HEK293T (cell line): ENCODE results near the gene ACVR1.

Source experiments
- ARNT ChIP-seq: fragments of 450-650 bp; IDR thresholded peaks from 2 replicates; pipeline ENCODE4 v1.6.1; 2017; ENCODE audit warnings: mild to moderate bottlenecking
- FOXA1 ChIP-seq: fragments of 450-650 bp; IDR thresholded peaks from 2 replicates; pipeline ENCODE4 v1.6.1; 2016; ENCODE audit warnings: mild to moderate bottlenecking
- FOXM1 ChIP-seq: fragments of 450-650 bp; IDR thresholded peaks from 2 replicates; pipeline ENCODE4 v1.6.1; 2017; ENCODE audit warnings: mild to moderate bottlenecking, borderline replicate concordance
- HDGF ChIP-seq: fragments of 450-650 bp; IDR thresholded peaks from 2 replicates; pipeline ENCODE4 v1.6.1; 2017; ENCODE audit warnings: antibody characterized with exemption, borderline replicate concordance
- L3MBTL2 ChIP-seq: fragments of 450-650 bp; conservative IDR thresholded peaks from 2 replicates; pipeline ENCODE4 v1.6.1; 2016; ENCODE audit warnings: mild to moderate bottlenecking
- LEF1 ChIP-seq: fragments of 450-650 bp; IDR thresholded peaks from 2 replicates; pipeline ENCODE4 v1.6.1; 2017; ENCODE audit warnings: mild to moderate bottlenecking, borderline replicate concordance
- PKNOX1 ChIP-seq: fragments of 450-650 bp; IDR thresholded peaks from 2 replicates; pipeline ENCODE4 v1.6.1; 2016
- SP1 ChIP-seq: fragments of 450-650 bp; IDR thresholded peaks from 2 replicates; pipeline ENCODE4 v1.6.1; 2017
- SUZ12 ChIP-seq: fragments of 450-650 bp; IDR thresholded peaks from 2 replicates; pipeline ENCODE4 v1.6.1; 2016; ENCODE audit warnings: mild to moderate bottlenecking
- TARDBP ChIP-seq: fragments of 450-650 bp; IDR thresholded peaks from 2 replicates; pipeline ENCODE4 v1.6.1; 2016
- ZNF384 ChIP-seq: fragments of 450-650 bp; IDR thresholded peaks from 2 replicates; pipeline ENCODE4 v1.6.1; 2016

GRCh38 chr2:157748371-157749142 is 127.6 kb downstream of the ACVR1 start:
- TF ChIP-seq PKNOX1 = no peak
- TF ChIP-seq SP1 = no peak
- TF ChIP-seq FOXA1 = no peak
- TF ChIP-seq HDGF = no peak
- no peak for TF ChIP-seq TARDBP
- TF ChIP-seq ARNT = no peak
- TF ChIP-seq L3MBTL2 = no peak
- no peak for TF ChIP-seq ZNF384
- no peak for TF ChIP-seq SUZ12
- TF ChIP-seq FOXM1 = no peak
- TF ChIP-seq LEF1 = no peak
